Measurements from ENCODE around the gene CHAF1A. TPM values are rescaled to one million over a fixed set of nuclear protein-coding genes. Genes with fewer than 3 reads are reported as not detected.

The CHAF1A gene
- total RNA-seq, 2 experiments from 2014 or later, result 81.1 to 89.0 TPM

DNA sequence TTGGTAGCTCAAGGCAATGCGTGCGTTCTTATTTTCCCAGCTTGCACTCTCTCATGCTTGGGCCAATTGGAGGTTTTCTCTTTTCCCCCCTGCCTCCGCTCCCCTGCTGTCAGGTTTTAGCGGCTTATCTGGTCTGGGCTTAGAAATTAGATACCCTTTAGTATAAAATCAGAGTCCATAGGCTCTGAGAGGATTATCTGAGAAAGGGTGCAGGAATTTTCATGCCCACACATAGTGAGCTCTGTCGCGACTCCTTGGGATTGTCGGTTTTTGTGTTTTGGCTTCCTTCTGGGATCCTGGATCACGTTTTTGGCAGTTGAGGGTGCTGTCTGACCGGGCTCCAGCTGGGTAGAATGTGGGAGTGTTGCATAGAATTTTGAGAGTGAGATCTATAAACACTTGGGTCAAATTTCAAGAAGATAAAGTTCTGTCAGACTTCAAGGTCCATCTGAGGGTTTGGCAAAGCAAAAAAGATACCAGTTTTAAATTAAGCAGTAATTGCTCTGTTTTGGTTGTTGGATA, 12.4 kb downstream of the CHAF1A start:
- ChIA-PET CTCF (no interaction called here), POLR2A (interaction anchor here (0.5 to 0.6 kb wide), 2 partner anchors 159 to 653 kb away, joined by 3 read pairs; no protein-coding TSS in a partner anchor)

DNA sequence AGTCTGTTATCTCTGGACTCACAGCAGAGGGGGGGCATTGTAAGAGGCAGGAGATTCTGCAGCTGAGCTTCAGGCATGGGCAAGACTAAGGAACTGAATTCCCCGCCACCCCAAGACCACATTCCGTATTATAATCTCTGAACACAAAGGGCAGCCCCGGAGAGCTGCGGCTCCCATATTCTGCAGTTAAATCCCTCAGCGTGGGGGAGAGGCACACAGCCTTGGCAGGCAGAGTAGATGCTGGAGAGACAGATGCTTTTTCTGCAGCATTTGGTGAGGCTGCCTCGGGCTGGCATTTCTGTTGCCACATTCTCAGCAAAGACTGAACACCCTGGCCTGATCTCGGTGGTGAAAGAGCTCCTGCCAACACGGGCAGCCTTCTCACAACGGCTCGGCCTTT, 12.9 kb downstream of the CHAF1A start:
- ChIA-PET POLR2A (interaction anchor here (0.7 kb wide), 1 partner anchor 55 kb away, joined by 4 read pairs; no protein-coding TSS in a partner anchor), CTCF (no interaction called here)

DNA sequence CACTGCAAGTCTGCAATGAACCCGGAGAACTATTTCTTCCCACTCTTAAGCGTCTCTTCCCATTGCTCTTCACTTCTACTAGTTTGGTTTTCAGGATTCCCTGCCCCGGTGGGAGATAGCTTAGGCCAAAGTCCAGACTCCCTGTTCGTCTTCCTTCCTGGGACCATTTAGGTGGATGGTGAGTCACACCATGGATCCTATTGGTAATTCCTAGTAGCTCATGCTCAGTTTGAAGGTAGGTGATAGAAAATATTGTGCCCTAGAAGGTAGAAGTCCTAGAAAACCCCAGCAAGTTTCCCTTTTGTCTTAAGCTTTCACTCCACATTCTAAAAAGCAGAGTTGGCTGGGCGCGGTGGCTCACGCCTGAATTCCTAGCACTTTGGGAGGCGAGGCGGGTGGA, 13.8 kb downstream of the CHAF1A start:
- CTCF ChIA-PET, result interaction anchor here (1.2 kb wide), 1 partner anchor 46 kb away, joined by 4 read pairs; no protein-coding TSS in a partner anchor
- POLR2A ChIA-PET, result interaction anchor here (0.6 to 1.0 kb wide), 3 partner anchors 12 to 80 kb away, joined by 3 to 6 read pairs (median 4); no protein-coding TSS in a partner anchor

DNA sequence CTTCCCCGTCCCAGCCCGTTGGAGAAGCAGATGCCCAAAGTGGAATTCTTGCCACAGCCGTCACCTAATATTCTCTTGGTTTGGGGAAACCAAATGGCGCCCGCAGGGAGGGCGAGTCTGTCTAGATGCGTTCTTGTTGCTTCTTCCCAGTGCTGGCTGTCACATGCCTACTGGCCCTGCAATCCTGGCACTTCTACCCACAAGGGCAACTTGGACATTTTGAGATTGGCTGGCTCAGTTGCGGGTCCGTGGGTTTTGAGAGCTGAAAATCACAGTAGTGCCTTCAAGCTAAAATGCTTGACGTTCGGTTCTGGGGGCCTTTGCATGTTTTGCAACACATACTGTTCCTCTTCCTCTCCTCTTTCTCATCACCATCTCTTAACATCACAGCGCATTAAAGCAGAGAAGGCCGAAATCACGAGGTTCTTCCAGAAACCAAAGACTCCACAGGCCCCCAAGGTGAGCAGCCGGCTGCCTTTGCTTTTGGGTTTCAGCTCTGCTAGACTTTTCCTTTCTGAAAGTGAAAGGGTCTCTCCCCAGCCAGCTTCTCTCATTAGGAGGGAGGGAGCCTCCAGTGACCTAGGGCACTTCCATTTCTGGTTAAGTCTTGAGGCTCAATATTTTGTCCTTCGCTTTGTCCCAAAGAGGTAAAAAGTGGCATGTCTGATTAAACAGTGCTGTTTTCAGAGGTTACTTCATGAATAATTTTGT, 21.1 kb downstream of the CHAF1A start:
- ChIA-PET CTCF (interaction anchor here (1.0 kb wide), 1 partner anchor 11 kb away, joined by 3 read pairs; no protein-coding TSS in a partner anchor), POLR2A (no interaction called here)

DNA sequence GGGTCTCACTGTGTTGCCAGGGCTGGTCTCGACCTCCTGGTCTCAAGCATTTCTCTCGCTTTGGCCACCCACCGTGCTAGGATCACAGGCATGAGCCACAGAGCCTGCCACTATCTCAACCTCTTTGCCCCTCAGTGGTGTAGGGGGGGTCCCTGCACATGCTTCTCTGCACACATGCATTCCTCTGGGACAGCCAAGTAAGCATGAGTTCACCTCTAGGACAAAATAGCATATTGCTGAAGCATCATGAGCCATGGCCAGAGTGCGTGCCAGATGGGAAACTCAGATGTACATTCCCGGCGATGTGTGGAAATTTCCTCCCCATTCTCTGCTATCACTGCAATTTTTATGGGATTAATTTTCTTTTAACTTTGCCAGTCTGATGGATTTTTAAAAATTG, 23.1 kb downstream of the CHAF1A start:
- ChIA-PET POLR2A (no interaction called here), CTCF (no interaction called here)

DNA sequence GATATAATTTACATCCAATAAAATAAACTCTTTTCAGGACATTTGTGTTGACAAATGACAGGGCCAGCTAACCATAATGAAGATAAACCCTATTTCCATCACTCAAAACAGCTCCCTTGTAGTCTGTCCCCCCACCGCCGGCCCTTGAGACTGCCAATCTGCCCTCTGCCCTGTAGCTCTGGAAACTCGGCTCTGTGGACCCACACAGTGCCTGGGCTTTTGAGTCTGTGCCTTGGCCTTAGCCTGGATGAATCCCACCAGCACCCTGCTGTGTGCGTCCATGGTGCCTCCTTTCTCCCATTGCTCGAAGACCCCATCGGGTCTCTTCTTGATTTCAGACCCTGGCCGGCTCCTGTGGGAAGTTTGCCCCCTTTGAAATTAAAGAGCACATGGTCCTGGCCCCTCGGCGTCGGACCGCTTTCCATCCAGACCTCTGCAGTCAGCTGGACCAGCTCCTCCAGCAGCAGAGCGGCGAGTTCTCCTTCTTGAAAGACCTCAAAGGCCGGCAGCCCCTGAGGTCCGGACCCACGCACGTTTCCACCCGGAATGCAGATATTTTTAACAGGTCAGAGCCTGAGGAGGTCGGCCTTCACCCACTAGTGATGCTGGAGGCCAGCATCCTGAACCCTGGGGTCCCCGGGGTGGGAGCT, 26.0 kb downstream of the CHAF1A start:
- ChIA-PET POLR2A (no interaction called here), CTCF (no interaction called here)

DNA sequence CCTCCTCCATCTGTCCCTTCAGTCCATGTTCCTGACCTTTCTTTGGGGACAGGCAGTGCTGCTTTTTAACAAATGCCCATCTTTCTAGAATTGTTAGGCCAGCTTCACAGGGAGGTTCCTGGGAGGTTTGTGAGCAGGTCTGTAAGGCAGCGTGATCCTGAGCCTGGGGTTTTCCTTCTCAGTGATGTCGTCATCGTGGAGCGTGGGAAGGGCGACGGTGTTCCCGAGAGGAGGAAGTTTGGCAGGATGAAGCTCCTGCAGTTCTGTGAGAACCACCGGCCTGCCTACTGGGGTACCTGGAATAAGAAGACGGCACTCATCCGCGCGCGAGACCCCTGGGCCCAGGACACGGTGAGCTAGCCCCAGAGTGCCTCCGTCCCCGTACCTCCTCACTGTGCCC, 26.8 kb downstream of the CHAF1A start:
- ChIA-PET POLR2A (no interaction called here), CTCF (no interaction called here)

DNA sequence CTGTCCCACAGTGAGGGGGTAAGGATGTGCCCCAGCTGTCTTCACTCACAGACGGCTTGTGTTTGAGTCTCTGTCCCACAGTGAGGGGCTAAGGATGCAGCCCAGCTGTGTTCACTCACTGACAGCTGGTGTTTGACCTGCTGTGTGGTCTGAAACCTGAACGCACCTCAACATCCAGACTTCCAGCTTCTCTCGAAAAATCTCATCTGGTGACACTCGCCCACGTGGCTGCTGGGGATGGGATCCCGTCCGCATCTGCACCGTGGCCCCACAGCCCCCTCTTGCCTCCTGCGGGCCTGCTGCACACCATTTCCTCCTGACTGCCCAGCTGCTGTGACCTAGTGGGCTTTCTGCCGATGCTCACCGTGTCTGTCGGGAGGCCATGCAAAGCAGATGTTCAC, 27.3 kb downstream of the CHAF1A start:
- CTCF ChIA-PET, result no interaction called here
- POLR2A ChIA-PET, result interaction anchor here (0.6 kb wide), 1 partner anchor 14 kb away, joined by 3 read pairs; no protein-coding TSS in a partner anchor

DNA sequence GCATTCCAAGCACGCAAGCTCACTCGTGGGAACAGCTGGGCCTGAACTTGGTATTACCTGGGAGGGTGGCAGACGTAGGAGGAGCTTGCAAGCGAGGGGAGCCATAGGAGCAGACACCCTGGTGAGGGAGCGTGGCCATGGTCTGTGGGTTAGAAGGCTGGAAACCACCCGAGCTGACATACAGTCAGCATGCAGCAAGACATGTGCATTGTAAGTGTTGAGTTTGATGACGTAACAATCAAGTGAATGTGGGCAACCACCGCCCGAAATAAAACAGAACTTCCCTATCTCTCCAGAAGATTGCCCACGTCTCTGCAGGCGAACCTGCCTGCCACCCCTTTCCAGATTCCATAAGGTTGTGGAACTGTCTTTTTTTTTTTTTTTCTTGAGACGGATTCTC, 28.3 kb downstream of the CHAF1A start:
- ChIA-PET CTCF (interaction anchor here (0.7 kb wide), 1 partner anchor 158 kb away, joined by 3 read pairs; no protein-coding TSS in a partner anchor), POLR2A (no interaction called here)

DNA sequence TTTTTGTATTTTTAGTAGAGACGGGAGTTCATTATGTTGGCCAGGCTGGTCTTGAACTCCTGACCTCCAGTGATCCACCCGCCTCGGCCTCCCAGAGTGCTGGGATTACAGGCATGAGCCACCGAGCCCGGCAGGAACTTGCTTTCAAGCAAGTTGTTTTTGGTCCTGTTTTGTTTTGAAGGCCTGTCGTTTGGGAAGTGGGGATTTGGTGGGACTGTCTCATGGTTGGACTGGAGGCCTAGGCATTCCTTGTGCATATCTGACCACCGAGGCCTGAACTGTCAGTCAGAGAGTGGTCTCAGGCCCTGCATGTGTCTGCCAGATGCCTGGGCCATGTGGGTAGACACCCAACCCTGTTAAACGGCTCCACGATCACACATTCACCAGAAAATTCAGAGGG, 28.9 kb downstream of the CHAF1A start:
- POLR2A ChIA-PET, result no interaction called here
- CTCF ChIA-PET, result no interaction called here

DNA sequence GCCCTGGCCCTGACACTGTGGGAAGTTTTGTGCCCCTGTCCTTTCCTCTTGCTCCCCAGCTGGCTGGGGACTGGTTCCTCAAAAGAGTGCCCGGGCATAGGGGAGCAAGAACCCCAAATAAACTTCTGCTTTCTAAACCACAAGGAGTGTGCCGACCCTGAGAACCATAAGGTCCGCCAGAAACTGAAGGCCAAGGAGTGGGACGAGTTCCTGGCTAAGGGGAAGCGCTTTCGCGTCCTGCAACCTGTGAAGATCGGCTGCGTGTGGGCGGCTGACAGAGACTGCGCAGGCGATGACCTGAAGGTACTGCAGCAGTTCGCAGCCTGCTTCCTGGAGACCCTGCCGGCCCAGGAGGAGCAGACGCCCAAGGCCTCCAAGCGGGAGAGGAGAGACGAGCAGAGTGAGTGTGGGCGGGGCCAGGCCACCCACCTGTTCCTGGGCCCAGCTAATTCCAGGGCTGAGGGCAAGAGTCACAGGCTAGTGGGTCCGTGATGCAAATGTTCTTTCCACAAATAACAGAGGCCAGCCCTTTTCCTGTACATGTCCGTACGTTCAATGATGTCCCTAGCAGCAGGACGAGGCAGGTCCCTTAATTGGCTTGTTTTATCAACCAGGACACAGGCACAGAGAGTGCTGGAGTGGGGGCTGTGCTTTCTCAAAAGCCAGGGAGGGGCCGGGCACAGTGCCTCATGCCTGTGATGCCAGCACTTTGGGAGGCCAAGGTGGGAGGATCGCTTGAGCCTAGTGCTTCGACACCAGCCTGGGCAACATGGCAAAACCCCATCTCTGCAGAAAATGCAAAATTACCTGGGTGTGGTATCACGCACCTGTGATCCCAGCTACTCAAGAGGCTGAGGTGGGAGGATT, 29.6 kb downstream of the CHAF1A start:
- ChIA-PET CTCF (no interaction called here), POLR2A (no interaction called here)

DNA sequence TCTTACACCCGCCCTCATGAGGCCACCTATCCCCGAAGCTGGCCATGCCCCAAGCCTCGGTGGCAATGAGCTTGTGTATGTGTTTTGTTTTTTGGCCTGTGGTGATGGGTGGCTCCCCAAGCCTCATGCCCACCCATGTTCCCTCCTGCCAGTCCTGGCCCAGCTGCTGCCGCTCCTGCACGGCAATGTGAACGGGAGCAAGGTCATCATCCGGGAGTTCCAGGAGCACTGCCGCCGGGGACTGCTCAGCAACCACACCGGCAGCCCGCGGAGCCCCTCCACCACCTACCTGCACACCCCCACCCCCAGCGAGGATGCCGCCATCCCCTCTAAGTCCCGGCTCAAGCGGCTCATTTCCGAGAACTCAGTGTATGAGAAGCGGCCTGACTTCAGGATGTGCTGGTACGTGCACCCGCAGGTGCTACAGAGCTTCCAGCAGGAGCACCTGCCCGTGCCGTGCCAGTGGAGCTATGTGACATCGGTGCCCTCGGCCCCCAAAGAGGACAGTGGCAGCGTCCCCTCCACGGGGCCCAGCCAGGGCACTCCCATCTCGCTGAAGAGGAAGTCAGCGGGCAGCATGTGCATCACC, 30.6 kb downstream of the CHAF1A start:
- ChIA-PET CTCF (no interaction called here), POLR2A (no interaction called here)

DNA sequence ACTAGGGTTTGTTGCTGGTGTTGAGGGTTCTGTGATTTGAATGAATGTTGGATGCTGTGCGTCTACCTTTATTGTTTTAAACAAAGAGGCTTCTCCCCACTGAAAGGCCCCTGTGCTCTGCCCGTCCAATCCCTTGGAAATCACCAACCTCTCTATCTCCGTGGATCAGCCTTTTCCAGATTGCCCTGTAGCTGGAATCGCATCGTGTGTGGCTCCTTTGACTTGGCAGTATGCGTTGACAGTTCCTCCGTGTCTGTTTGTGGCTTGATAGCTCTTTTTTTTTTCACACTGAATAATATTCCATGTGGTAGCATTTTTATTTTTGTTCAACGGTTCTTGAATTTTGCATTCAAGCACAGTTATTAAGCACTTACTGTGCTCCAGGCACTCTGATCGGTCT, 32.0 kb downstream of the CHAF1A start:
- CTCF ChIA-PET, result no interaction called here
- POLR2A ChIA-PET, result no interaction called here

DNA sequence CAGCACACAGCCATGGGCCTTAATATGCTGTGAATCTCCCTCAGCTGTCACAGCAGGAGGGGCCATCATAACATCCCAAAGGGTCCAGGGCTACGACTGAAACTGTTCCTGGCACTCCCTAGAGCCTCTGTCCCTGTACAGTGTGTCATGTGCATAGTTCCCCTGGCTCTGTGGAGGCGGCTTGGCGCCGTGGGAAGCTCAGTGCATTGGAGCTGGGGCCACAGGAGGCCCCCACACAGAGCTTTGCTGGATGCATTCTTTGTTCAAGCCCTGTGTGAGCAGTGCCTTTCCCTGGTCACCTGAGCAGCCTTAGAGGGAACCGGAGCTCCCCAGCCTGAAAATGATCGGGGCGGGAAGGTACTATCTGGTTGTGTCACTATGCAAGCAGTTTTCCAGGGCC, 33.8 kb downstream of the CHAF1A start:
- POLR2A ChIA-PET, result no interaction called here
- CTCF ChIA-PET, result no interaction called here

DNA sequence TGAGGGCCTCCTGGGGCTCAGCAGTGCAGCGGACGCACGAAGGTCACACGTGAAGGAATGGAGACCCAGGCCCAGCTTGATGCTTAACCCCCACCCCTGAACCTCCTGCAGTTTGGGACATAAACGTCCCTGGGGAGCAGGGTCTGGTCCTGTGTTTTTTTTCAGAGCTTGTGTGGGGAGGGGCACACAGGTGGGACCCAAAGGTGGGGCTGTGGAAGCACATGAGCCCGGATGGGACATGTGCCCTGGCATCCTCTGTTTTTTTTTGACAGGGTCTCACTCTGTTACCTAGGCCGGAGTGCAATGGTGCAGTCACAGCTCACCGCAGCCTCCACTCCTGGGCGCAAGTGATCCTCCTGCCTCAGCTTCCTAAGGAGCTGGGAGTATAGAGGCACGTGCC, 34.7 kb downstream of the CHAF1A start:
- CTCF ChIA-PET, result no interaction called here
- POLR2A ChIA-PET, result no interaction called here

DNA sequence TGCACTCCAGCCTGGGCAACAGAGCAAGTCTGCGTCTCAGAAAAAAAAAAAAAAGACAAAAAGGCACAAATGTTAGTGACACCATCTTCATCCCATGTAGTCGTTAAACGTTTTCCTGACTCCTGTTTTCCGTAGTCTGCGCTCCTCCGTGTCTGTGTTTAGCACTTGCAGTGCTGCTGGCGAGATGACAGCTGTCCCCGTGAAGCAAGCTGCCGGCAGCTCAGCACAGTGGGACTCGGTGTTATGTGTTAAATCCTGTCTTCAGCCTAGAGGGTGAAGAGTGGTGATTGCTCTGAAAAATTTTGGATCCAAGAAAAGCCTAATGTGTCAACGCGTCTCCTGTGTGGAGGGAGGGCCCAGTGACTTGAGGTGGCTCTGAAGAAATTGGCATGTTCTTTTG, 36.8 kb downstream of the CHAF1A start:
- CTCF ChIA-PET, result no interaction called here
- POLR2A ChIA-PET, result no interaction called here

DNA sequence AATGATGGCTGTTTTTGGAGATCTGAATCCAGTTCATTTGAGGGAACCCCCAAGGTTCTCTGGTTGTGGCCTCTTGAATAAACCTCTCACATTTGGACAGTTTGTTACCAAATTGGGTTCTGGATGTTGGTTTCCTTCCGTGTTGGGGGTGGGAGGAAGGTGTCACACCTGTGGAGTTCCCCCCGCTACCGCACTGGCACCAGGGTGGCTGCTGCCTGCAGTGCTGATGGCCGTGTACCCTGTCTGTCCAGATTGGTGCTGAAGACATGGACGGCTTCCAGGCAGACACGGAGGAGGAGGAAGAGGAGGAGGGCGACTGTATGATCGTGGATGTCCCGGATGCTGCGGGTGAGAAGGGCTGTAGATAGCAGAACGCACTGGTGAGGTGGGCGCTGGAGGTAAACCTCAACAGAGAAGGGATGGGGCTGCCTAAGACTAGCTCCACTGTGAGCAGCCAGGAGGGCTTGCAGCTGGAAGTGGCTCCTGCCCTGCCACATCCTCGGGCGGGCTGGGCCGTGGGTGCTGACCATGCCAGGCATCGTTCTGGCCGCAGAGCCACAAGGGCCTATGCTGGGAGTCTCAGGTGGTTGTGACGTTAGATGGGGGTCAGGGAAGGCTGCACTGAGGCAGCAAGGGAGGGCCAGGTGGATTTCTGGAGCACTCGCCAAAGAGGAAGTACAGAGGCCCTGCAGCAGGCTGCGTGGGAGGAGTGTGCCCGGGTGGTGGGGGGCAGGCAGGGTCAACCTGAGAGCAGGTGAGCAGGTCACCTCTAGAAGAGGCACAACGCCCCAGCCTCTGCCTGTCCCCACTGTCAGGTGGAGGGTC, 39.8 kb downstream of the CHAF1A start:
- ChIA-PET CTCF (interaction anchor here (1.2 kb wide), 1 partner anchor 41 kb away, joined by 3 read pairs; no protein-coding TSS in a partner anchor), POLR2A (no interaction called here)

DNA sequence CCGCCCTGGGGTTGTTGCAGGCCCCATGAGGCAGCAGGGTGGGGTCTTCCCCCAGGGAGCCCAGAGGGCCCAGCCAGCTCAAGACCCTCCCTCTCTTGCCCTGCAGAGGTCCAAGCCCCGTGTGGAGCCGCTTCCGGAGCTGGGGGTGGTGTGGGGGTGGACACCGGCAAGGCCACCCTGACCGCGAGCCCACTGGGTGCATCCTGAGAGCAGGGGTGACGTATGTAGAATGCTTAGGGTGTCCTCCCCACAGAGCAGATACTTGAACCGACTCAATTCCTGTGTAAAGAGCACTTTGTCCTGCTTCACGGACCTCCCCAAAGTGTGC, 40.3 kb downstream of the CHAF1A start:
- POLR2A ChIA-PET, result no interaction called here
- CTCF ChIA-PET, result interaction anchor here (1.2 kb wide), 1 partner anchor 42 kb away, joined by 3 read pairs; no protein-coding TSS in a partner anchor

DNA sequence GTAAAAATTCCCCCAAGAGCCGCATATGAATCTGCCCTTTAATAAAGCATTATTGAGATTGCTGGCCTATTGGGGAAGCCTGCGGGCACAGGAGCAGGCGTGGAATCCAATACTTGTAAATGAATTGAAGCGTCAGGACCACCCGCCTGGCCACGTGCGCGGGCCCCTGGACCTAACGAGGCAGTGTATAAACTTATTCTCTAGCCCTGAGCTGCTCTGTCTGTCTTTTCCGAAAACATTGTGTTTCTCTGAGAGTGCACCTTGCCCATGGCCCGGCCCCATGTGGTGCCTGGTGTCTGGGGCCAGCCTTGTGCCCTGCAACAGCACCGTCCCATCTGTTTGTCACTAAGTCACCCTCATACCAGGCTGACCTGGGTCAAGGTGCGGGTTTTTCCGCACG, 40.7 kb downstream of the CHAF1A start:
- ChIA-PET POLR2A (no interaction called here), CTCF (interaction anchor here (1.2 kb wide), 1 partner anchor 42 kb away, joined by 3 read pairs; no protein-coding TSS in a partner anchor)
